Activated CD8-positive, alpha-beta memory T cell treated with anti-CD3 and anti-CD28 coated beads, Interleukin-2, amount 50 U/mL, for 24 hours (primary cell): Measurements from ENCODE around the gene DLG2.

ENCODE experiments used
- DNase-seq: peaks from one replicate; pipeline ENCODE4 v3.0.0-alpha.2; 2020; ENCODE audit errors: extremely low read depth

The DLG2 gene

GRCh38 chr11:83681906-83682610 is 1945.1 kb downstream of the DLG2 start:
- DNase-seq: no peak

GRCh38 chr11:83681031-83681781 is 1945.9 kb downstream of the DLG2 start:
- no peak for DNase-seq

DNA sequence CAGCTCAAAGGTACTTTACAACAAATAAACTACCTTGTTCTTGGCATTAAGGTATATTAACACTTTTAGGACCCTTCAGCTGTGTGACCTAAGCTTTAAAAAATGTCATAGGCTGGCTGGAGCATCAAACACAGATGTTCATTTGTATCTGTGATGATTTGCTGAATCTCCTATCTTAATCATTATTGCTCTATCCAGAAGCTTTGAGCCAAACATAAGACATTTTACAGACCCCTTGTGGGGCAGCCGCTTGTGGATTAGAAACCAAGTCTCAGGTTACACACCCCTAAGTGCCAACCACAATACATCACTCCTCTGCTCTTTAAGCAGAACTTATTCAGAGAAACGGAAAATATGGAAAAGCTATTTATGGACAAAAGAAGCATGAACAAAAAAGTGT is 1946.8 kb downstream of the DLG2 start:
- DNase-seq: no peak

GRCh38 chr11:83678831-83679584 is 1948.1 kb downstream of the DLG2 start:
- no peak for DNase-seq

GRCh38 chr11:83677730-83678129 is 1949.4 kb downstream of the DLG2 start:
- DNase-seq: no peak

DNA sequence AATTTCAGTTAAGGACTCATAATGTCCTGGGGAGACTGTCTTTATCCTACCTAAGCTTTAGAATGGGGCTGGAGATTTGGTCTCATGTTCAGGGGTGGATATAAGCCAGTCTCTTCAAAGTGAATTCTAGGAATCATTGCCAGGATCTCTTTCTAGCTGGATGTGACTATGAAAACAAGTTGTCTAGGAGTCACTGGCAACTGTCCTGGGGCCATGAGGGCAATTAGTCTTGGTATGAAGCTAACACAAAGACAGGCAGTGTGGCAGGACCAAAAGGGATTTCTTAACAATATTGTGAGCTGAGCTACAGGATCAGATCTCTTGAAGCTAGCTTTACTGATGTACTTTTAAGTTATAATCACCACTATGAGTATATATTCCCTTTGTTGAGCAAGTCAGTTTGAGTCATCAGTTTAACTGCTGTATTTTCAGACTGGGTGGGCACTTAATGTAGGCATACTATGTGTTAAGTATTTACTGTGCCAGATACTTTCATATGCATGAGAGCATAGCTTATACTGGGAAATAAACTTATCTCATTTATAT is 1951.0 kb downstream of the DLG2 start:
- DNase-seq: no peak

GRCh38 chr11:83674102-83674896 is 1952.8 kb downstream of the DLG2 start:
- DNase-seq: no peak

DNA sequence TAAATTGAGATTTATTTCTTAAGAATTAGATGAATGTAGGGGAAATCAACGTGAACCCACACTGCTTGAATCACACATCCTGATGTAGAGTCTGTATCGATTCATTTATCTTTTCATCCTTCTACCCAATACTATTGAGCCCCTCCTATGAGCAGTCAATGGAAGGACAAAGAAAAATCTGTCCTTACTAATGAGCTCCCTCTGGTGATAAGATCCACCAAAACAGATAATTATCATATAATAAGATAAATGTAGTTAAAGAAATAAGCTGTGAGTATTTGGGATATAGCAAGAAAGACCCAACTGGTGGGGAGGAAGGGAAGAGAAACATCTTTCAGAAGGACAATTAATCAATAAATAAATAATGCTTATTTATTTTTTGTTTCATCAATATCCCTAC is 1955.9 kb downstream of the DLG2 start:
- DNase-seq: no peak

GRCh38 chr11:83666149-83666548 is 1961.0 kb downstream of the DLG2 start:
- DNase-seq: no peak

- DNase-seq: no peak
Measured at GRCh38 chr11:83663988-83664387, 1963.2 kb downstream of the DLG2 start.

DNA sequence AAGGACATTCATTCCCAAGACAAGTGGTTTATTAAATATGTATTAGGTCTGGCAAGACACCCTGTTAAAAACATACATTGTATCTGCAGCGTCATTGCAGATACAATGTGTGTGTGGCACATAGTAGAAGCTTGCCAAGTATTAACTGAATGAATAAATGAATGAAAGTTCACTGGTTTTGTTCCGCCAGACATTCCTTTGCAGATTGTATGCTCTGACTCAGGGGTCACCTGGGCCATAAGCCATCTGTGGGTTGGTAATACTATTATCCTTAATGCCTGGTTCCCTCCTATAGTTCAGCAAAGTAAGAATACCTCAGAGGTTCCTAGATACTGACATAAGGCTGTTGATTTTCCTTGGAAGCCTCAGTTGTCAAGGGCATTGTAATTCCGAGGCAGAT is 1963.7 kb downstream of the DLG2 start:
- DNase-seq: no peak

- DNase-seq: no peak
Measured at GRCh38 chr11:83662494-83662893, 1964.7 kb downstream of the DLG2 start.

GRCh38 chr11:83661491-83662350 is 1965.4 kb downstream of the DLG2 start:
- no peak for DNase-seq

GRCh38 chr11:83659466-83659865 is 1967.7 kb downstream of the DLG2 start:
- DNase-seq: no peak

DNA sequence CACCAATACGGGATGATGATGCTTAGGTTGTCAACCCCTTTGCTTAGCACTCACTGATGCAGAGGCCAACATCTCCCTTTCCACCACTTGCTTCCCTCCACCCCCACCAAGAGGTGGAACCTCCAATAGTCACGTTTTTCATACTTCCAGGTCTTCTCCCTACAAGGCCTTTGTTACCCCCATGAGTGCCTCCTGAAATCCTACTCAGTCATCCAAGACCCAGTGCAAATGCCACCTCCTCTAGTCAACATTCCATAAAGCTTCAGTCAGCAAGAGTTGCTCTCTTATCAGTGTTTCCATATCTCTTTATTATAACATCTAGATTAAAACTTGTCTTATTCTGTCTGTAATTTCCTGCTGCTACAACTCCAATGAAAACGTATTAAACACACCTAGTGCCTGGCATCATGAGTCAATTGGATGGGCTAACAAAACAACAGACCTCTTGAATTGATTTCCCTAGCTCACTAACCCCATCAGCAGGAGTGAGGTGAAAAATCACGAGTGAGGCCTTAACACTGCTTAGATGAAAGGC is 1970.3 kb downstream of the DLG2 start:
- no peak for DNase-seq

GRCh38 chr11:83655976-83656375 is 1971.2 kb downstream of the DLG2 start:
- no peak for DNase-seq

DNA sequence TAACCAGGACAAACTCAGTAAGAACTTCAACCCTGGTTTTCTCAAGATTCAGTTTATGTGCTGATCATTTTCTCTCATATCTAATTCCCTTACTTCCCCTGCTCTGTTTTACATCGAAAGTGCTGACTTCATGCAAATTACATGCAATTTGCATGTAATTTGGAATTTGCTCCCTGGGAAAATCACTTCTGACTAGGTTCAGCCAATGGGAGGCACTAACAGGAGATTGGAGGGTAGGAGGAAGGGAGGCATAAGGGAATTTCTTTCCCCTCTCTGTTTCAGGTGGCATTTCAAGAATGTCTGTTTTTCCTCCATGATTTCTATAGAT is 1977.7 kb downstream of the DLG2 start:
- DNase-seq: no peak

DNA sequence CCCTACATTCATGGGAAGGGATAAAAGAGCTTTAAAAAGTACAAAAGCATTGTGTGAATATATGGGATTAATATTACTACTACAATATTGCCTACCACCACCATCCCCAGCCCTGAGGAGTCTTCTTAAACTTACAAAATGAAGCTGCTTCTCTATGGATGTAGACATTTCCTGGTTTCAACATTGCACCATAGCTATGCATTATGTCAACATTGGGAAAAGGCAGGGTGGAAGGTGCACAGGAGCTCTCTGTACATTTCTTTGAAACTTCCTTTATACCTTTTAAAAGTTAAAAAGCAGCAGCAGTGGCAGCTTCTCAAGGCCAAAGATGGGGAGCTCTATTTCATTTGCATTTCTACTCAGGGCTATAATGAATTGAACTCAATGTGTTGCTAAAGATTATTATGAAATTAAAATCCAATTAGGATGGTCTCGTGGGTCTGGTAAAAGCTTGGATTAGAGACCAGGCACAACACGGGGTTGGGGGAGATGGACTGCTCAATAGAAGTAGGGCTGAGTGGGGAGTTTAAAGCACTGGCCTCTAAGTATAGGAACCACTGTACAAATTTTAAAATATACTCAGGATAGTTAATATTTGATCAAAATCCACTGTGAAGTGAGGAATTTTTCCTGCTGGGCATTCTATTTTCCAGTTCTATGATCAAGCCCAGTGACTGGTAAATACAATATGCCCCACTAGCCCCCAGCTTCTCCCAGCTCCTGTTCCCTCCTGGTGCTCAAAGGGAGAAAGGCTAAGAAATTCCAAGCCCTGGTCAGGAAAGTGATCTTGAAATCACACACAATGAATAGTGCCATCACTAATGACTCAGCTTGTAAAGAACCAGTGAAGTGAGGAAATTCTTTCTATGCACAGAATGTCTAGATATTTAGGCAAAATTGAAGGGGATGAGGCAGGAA is 1978.3 kb downstream of the DLG2 start:
- DNase-seq: no peak

DNA sequence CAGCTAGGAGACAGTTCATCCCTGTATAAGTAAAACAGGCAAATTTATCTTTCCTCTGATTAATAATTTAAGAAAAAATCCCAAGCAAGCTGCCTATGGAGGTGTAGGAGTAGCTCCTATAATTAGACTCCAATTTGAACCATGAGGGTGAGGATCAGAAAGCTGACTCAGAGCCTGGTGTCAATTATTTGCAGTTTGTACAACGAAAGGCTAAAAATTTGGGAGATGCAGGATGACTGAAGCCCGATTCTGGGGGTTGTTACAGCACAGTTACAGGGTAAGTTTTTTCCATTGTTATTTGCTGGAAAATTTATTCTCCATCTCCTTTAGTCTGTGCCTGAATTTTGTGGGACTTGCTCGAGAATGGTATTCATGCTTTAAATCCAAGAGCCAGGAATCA is 1981.6 kb downstream of the DLG2 start:
- no peak for DNase-seq
